Panc1 (cell line): ENCODE results near the gene PTTG1IP. TPM values are rescaled to one million over a fixed set of nuclear protein-coding genes. Genes with fewer than 3 reads are reported as not detected.

Experiments used
- ATAC-seq: fragments of 200-7000 bp; cut with Tn5 transposase; 2 replicates; pipeline ENCODE4 v1.9.1; 2020; ENCODE audit warnings: mild to moderate bottlenecking, moderate library complexity
- BruUV-seq: library from RNA; stranded (reverse); fragments of 400-500 nt; replicated peaks from 2 replicates; lab custom pipeline; 2021; lab: Mats Ljungman, UMichigan
- CTCF ChIA-PET: fragments of 300-600 bp; sonication (Branson Sonifier 250); formaldehyde crosslinking; loops from one replicate; lab custom pipeline; 2022; ENCODE audit warnings: antibody characterized with exemption; lab: Charles Lee
- POLR2A ChIA-PET: fragments of 300-600 bp; sonication (Branson Sonifier 250); formaldehyde crosslinking; loops from one replicate; lab custom pipeline; 2022; ENCODE audit warnings: antibody characterized with exemption; lab: Charles Lee
- DNase-seq: peaks from one replicate; pipeline ENCODE4 v3.0.0-alpha.2; 2010; ENCODE audit warnings: low read depth, low spot score
- H3K27ac ChIP-seq: 2 replicates; pipeline ENCODE4 v1.5.1; 2011; ENCODE audit warnings: mild to moderate bottlenecking, low read length, inconsistent platforms
- H3K27me3 ChIP-seq: fragments of 200-500 bp; sonication (Bioruptor generic); 2 replicates; pipeline ENCODE4 v1.6.0; 2014; ENCODE audit warnings: low read length, inconsistent platforms; ENCODE audit not compliant: control insufficient read depth, insufficient read depth
- H3K36me3 ChIP-seq: fragments of 200-500 bp; sonication (Bioruptor generic); 2 replicates; pipeline ENCODE4 v1.5.1; 2014; ENCODE audit warnings: inconsistent platforms, mild to moderate bottlenecking, low read length, moderate library complexity; ENCODE audit not compliant: control insufficient read depth, insufficient read depth
- H3K4me1 ChIP-seq: 2 replicates; pipeline ENCODE4 v1.5.1; 2011; ENCODE audit warnings: inconsistent platforms, mild to moderate bottlenecking, low read length, moderate library complexity; ENCODE audit not compliant: control insufficient read depth, insufficient read depth
- H3K4me3 ChIP-seq, 2 experiments: 2 replicates each; pipeline ENCODE4 v1.5.1; 2011 to 2012; ENCODE audit warnings: low read depth in 2 of 2, low read length in 2 of 2, mild to moderate bottlenecking in 2 of 2, inconsistent platforms in 1 of 2, moderate library complexity in 1 of 2
- H3K9me3 ChIP-seq: fragments of 200-500 bp; sonication (Bioruptor generic); 2 replicates; pipeline ENCODE4 v1.5.1; 2014; ENCODE audit warnings: low read depth, mild to moderate bottlenecking, inconsistent platforms, low read length, moderate library complexity; ENCODE audit not compliant: control insufficient read depth, insufficient read depth
- POLR2AphosphoS5 ChIP-seq: IDR thresholded peaks from 2 replicates; pipeline ENCODE4 v1.6.1; 2012; ENCODE audit warnings: mild to moderate bottlenecking, low read depth, low read length, moderate library complexity
- SIN3A ChIP-seq: IDR thresholded peaks from 2 replicates; pipeline ENCODE4 v1.6.1; 2012; ENCODE audit warnings: low read depth, mild to moderate bottlenecking, low read length, moderate library complexity, borderline replicate concordance; ENCODE audit not compliant: insufficient read depth
- TCF7L2 ChIP-seq: IDR thresholded peaks from 2 replicates; pipeline ENCODE4 v1.6.1; 2011; ENCODE audit warnings: mild to moderate bottlenecking, low read depth, low read length, inconsistent platforms
- in situ Hi-C: cut with HindIII; loops from 2 replicates; pipeline ENCODE4 v1.10.0; 2016; ENCODE audit warnings: low sequenced_read_pairs, low pct_unique_long_range_greater_than_20kb
- intact Hi-C: fragments of 100-400 bp; cut with micrococcal nuclease; formaldehyde crosslinking; loops from one replicate; pipeline ENCODE4 v1.10.0; 2022; ENCODE audit not compliant: unreplicated experiment
- total RNA-seq: library from RNA; stranded (reverse); gene quantifications from one replicate; pipeline ENCODE4 v1.2.1, GENCODE V29; 2021; ENCODE audit not compliant: unreplicated experiment
- TF ChIP-seq, protein P1 (sequence below): fragments of 450-650 bp; IDR thresholded peaks from 2 replicates; pipeline ENCODE4 v1.5.1; 2017; ENCODE audit warnings: mild to moderate bottlenecking
- TF ChIP-seq, protein P2 (sequence below), 2 experiments: IDR thresholded peaks; 2 replicates each; pipeline ENCODE4 v1.6.1; 2011 to 2012; ENCODE audit warnings: low read depth in 2 of 2, control low read depth in 1 of 2, low read length in 1 of 2, mild to moderate bottlenecking in 1 of 2, moderate library complexity in 1 of 2; ENCODE audit not compliant: insufficient read depth in 1 of 2

Gene PTTG1IP
- total RNA-seq, 1 experiment from 2014 or later, result 226 TPM

DNA sequence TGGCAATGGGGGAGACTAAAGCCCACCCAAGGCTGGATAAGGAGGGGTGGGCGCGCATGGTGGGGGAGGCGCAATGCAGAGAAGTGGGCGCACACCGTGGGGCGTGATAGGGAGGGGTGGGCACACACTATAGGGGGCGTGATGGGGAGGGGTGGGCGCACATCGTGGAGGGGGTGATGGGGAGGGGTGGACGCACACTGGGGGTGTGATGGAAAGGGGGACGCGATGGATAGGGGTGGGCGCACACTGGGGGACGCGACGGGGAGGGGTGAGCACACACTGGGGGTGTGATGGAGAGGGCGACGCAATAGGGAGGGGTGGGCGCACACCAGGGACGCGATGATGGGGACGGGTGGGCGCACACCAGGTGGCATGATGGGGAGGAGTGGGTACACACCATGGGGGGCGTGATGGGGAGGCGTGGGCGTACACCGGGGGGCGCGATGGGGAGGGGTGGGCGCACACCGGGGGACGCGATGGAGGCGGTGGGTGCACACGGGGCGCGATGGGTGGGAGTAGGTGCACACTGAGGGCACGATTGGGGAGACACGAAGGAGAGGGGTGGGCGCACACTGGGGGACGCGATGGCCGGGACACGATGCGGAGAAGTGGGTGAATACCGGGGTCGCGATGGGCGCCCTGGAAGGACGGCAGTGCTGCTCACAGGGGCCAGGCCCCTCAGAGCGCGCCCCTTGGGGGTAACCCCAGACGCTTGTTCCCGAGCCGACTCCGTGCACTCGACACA lies 56.6 kb downstream of the PTTG1IP start:
- no peaks in the 10 kb centered on the region for H3K36me3 ChIP-seq
- H3K4me3 ChIP-seq, result peak overlapping the region; percentile 59 to 63
- H3K4me1 ChIP-seq, result no peaks in the 10 kb centered on the region; the same call in 1 of the 2 replicates
- no peaks in the 10 kb centered on the region for H3K9me3 ChIP-seq
- TF ChIP-seq POLR2AphosphoS5, result no peak
- TF ChIP-seq, protein P1, sequence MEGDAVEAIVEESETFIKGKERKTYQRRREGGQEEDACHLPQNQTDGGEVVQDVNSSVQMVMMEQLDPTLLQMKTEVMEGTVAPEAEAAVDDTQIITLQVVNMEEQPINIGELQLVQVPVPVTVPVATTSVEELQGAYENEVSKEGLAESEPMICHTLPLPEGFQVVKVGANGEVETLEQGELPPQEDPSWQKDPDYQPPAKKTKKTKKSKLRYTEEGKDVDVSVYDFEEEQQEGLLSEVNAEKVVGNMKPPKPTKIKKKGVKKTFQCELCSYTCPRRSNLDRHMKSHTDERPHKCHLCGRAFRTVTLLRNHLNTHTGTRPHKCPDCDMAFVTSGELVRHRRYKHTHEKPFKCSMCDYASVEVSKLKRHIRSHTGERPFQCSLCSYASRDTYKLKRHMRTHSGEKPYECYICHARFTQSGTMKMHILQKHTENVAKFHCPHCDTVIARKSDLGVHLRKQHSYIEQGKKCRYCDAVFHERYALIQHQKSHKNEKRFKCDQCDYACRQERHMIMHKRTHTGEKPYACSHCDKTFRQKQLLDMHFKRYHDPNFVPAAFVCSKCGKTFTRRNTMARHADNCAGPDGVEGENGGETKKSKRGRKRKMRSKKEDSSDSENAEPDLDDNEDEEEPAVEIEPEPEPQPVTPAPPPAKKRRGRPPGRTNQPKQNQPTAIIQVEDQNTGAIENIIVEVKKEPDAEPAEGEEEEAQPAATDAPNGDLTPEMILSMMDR, result no peak
- TF ChIP-seq SIN3A, result no peak
- no peak for TF ChIP-seq TCF7L2
- TF ChIP-seq, protein P2, sequence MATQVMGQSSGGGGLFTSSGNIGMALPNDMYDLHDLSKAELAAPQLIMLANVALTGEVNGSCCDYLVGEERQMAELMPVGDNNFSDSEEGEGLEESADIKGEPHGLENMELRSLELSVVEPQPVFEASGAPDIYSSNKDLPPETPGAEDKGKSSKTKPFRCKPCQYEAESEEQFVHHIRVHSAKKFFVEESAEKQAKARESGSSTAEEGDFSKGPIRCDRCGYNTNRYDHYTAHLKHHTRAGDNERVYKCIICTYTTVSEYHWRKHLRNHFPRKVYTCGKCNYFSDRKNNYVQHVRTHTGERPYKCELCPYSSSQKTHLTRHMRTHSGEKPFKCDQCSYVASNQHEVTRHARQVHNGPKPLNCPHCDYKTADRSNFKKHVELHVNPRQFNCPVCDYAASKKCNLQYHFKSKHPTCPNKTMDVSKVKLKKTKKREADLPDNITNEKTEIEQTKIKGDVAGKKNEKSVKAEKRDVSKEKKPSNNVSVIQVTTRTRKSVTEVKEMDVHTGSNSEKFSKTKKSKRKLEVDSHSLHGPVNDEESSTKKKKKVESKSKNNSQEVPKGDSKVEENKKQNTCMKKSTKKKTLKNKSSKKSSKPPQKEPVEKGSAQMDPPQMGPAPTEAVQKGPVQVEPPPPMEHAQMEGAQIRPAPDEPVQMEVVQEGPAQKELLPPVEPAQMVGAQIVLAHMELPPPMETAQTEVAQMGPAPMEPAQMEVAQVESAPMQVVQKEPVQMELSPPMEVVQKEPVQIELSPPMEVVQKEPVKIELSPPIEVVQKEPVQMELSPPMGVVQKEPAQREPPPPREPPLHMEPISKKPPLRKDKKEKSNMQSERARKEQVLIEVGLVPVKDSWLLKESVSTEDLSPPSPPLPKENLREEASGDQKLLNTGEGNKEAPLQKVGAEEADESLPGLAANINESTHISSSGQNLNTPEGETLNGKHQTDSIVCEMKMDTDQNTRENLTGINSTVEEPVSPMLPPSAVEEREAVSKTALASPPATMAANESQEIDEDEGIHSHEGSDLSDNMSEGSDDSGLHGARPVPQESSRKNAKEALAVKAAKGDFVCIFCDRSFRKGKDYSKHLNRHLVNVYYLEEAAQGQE (IDR thresholded peaks at IDR 0.05; ENCODE audit: insufficient read depth in 1 of 2, low read depth in 2 of 2, low read length in 1 of 2), result no peak
- ChIA-PET POLR2A (interaction anchor here (0.6 kb wide), 1 partner anchor 38 kb away, joined by 3 read pairs; no protein-coding TSS in a partner anchor), CTCF (interaction anchor here (0.6 kb wide), 1 partner anchor 43 kb away, joined by 3 read pairs; no protein-coding TSS in a partner anchor)
- intact Hi-C loops (no loop called here), in situ Hi-C loops (no loop called here)
- DNase-seq (no peak), ATAC-seq (no peak; the same call in 1 of the 2 replicates)
- BruUV-seq, result no TSS peak
- H3K27ac ChIP-seq, result 0 out of 2 replicates have a peak overlapping the region, but pooled peaks have one; percentile 48
- H3K27me3 ChIP-seq, result no peaks in the 10 kb centered on the region

DNA sequence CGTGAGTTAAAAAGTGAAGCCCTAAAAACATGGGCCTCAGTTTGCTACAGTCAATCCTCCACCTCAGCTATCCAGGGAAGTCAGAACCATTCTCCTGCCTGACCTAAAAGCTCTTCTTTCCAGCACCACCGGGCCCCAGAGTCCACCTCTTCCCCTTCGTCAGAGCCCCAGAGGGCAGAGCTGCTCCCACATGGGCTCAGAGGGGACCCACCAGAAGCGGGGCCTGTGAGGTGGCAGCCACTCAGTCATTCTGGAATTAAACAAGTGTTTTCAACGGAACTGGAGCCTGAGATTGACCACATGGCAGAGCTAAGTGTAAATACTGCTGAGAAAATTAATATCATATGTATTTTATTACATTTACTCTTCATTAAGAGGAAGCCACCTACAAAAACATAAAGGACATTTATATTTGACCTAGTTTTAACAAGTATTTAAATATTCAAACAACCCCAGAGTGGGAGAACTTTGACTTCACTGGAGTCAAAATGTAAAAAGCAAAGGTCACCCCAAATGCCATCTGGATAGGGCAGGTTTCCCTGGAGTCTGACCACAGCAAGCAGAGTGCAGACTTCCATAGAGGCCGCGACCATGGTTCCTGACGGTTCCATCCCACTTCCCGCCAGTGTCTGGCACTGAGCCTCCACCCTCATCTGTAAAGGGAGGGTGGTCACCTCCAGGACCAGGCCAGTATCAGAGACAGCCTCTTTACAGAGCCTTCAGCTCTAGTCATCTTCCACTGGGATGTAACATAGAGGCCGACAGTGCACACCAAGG lies 57.5 kb downstream of the PTTG1IP start:
- TF ChIP-seq, protein P2 (IDR thresholded peaks at IDR 0.05; ENCODE audit: insufficient read depth in 1 of 2, low read depth in 2 of 2, low read length in 1 of 2), result no peak
- TF ChIP-seq TCF7L2 (no peak), SIN3A (no peak), POLR2AphosphoS5 (no peak)
- TF ChIP-seq, protein P1, result no peak
- no peak for DNase-seq
- H3K27me3 ChIP-seq, result no peaks in the 10 kb centered on the region
- no peak overlapping the region for H3K4me3 ChIP-seq
- in situ Hi-C loops (no loop called here), intact Hi-C loops (no loop called here)
- H3K27ac ChIP-seq, result peak overlapping the region; percentile 7; the same call in 1 of the 2 replicates
- TSS peak; percentile 51 for BruUV-seq
- no peaks in the 10 kb centered on the region; the same call in 1 of the 2 replicates for H3K4me1 ChIP-seq
- ATAC-seq, result no peak
- no peaks in the 10 kb centered on the region for H3K9me3 ChIP-seq
- ChIA-PET POLR2A (no interaction called here), CTCF (no interaction called here)
- H3K36me3 ChIP-seq, result no peaks in the 10 kb centered on the region
